H9 (cell line): Measurements from ENCODE around the gene ZNF20. TPM values are rescaled to one million over a fixed set of nuclear protein-coding genes. Genes with fewer than 3 reads are reported as not detected.

Experiments
- DNase-seq: peaks from one replicate; pipeline ENCODE4 v3.0.0-alpha.2; 2017
- H2AFZ ChIP-seq: one replicate; pipeline ENCODE4 v1.6.1; 2013; ENCODE audit warnings: mild to moderate bottlenecking, low read length, control low read depth, moderate library complexity
- H2AK5ac ChIP-seq: 2 replicates; pipeline ENCODE4 v1.6.1; 2013; ENCODE audit warnings: low read length, control low read depth, mixed read lengths; ENCODE audit not compliant: insufficient read length
- H2BK120ac ChIP-seq: one replicate; pipeline ENCODE4 v1.6.1; 2013; ENCODE audit warnings: low read depth, mild to moderate bottlenecking, low read length, control low read depth, inconsistent platforms; ENCODE audit not compliant: poor library complexity, severe bottlenecking
- H2BK12ac ChIP-seq: 2 replicates; pipeline ENCODE4 v1.6.1; 2013; ENCODE audit warnings: low read length, control low read depth, mixed read lengths, low read depth; ENCODE audit not compliant: insufficient read length
- H2BK15ac ChIP-seq: 2 replicates; pipeline ENCODE4 v1.6.1; 2013; ENCODE audit warnings: low read depth, low read length, control low read depth
- H2BK20ac ChIP-seq: one replicate; pipeline ENCODE4 v1.6.1; 2013; ENCODE audit warnings: low read depth, mild to moderate bottlenecking, low read length, control low read depth, inconsistent platforms; ENCODE audit not compliant: poor library complexity, severe bottlenecking
- H2BK5ac ChIP-seq: 2 replicates; pipeline ENCODE4 v1.6.1; 2013; ENCODE audit warnings: low read length, control low read depth, mixed read lengths; ENCODE audit not compliant: insufficient read length
- H3K14ac ChIP-seq: 2 replicates; pipeline ENCODE4 v1.6.1; 2013; ENCODE audit warnings: low read length, control low read depth; ENCODE audit not compliant: insufficient read depth
- H3K18ac ChIP-seq: 2 replicates; pipeline ENCODE4 v1.6.1; 2013; ENCODE audit warnings: low read depth, mild to moderate bottlenecking, mixed read lengths, low read length, control low read depth; ENCODE audit not compliant: insufficient read length
- H3K23ac ChIP-seq: 2 replicates; pipeline ENCODE4 v1.6.1; 2013; ENCODE audit warnings: low read length, control low read depth, mixed read lengths, low read depth; ENCODE audit not compliant: insufficient read length
- H3K23me2 ChIP-seq: 2 replicates; pipeline ENCODE4 v1.6.1; 2013; ENCODE audit warnings: low read depth, mild to moderate bottlenecking, mixed read lengths, low read length, control low read depth; ENCODE audit not compliant: insufficient read length, poor library complexity, severe bottlenecking
- H3K27ac ChIP-seq: 2 replicates; pipeline ENCODE4 v1.5.1; 2013; ENCODE audit warnings: low read length, control low read depth, mixed read lengths, low read depth; ENCODE audit not compliant: insufficient read length
- H3K27me3 ChIP-seq: 2 replicates; pipeline ENCODE4 v1.6.1; 2013; ENCODE audit warnings: low read length, control low read depth, inconsistent platforms; ENCODE audit not compliant: insufficient read depth
- H3K4ac ChIP-seq: 2 replicates; pipeline ENCODE4 v1.6.1; 2013; ENCODE audit warnings: low read depth, mild to moderate bottlenecking, control low read depth, inconsistent platforms, low read length, moderate library complexity
- H3K4me1 ChIP-seq: 2 replicates; pipeline ENCODE4 v1.6.1; 2013; ENCODE audit warnings: low read length, control low read depth, inconsistent platforms; ENCODE audit not compliant: insufficient read depth
- H3K4me2 ChIP-seq: 2 replicates; pipeline ENCODE4 v1.6.1; 2013; ENCODE audit warnings: low read length, control low read depth, mixed read lengths; ENCODE audit not compliant: insufficient read length, insufficient read depth
- H3K56ac ChIP-seq: 2 replicates; pipeline ENCODE4 v1.6.1; 2013; ENCODE audit warnings: low read depth, mild to moderate bottlenecking, mixed read lengths, low read length, control low read depth; ENCODE audit not compliant: insufficient read length
- H3K79me1 ChIP-seq: 2 replicates; pipeline ENCODE4 v1.6.1; 2013; ENCODE audit warnings: low read depth, mild to moderate bottlenecking, moderate library complexity, low read length, control low read depth, inconsistent platforms; ENCODE audit not compliant: insufficient read depth, poor library complexity, severe bottlenecking
- H3K79me2 ChIP-seq: 2 replicates; pipeline ENCODE4 v1.6.1; 2013; ENCODE audit warnings: low read length, control low read depth, inconsistent platforms; ENCODE audit not compliant: insufficient read depth
- H3K9ac ChIP-seq: 2 replicates; pipeline ENCODE4 v1.6.1; 2013; ENCODE audit warnings: low read length, control low read depth, mixed read lengths; ENCODE audit not compliant: insufficient read length; ENCODE audit errors: extremely low read depth
- H3K9me3 ChIP-seq: one replicate; pipeline ENCODE4 v1.6.1; 2013; ENCODE audit warnings: low read depth, low read length, inconsistent platforms; ENCODE audit not compliant: control insufficient read depth
- H3T11ph ChIP-seq: one replicate; pipeline ENCODE4 v1.6.1; 2013; ENCODE audit warnings: mild to moderate bottlenecking, low read length, control low read depth, inconsistent platforms
- H4K20me1 ChIP-seq: one replicate; pipeline ENCODE4 v1.6.1; 2013; ENCODE audit not compliant: control insufficient read depth, insufficient read length, insufficient read depth
- H4K5ac ChIP-seq: 2 replicates; pipeline ENCODE4 v1.6.1; 2013; ENCODE audit warnings: low read depth, mild to moderate bottlenecking, mixed read lengths, low read length, control low read depth; ENCODE audit not compliant: insufficient read length
- H4K8ac ChIP-seq: replicated peaks from 2 replicates; pipeline ENCODE4 v1.6.1; 2013; ENCODE audit warnings: low read length, control low read depth, mixed read lengths, low read depth; ENCODE audit not compliant: insufficient read length
- H4K91ac ChIP-seq: 2 replicates; pipeline ENCODE4 v1.6.1; 2013; ENCODE audit warnings: low read depth, mild to moderate bottlenecking, moderate library complexity, mixed read lengths, low read length, control low read depth; ENCODE audit not compliant: insufficient read length
- H3K27ac Mint-ChIP-seq, 3 experiments: 2 replicates in 2 of 3; 3 replicates in 1 of 3; pipeline ENCODE4 v1.8.0; 2020 to 2021; ENCODE audit warnings: mixed read lengths in 3 of 3, mild to moderate bottlenecking in 1 of 3, moderate library complexity in 1 of 3
- H3K27me3 Mint-ChIP-seq: 2 replicates; pipeline ENCODE4 v1.8.0; 2021; ENCODE audit warnings: low read depth, mild to moderate bottlenecking, moderate library complexity, mixed read lengths
- H3K36me3 Mint-ChIP-seq, 3 experiments: 2 replicates in 2 of 3; 3 replicates in 1 of 3; pipeline ENCODE4 v1.8.0; 2020 to 2021; ENCODE audit warnings: low read depth in 3 of 3, mixed read lengths in 3 of 3; ENCODE audit not compliant: insufficient read depth in 1 of 3
- H3K4me1 Mint-ChIP-seq, 2 experiments: 2 replicates each; pipeline ENCODE4 v1.8.0; 2020; ENCODE audit warnings: mixed read lengths in 2 of 2
- H3K4me3 Mint-ChIP-seq, 2 experiments: 2 replicates in 1 of 2; 3 replicates in 1 of 2; pipeline ENCODE4 v1.8.0; 2020 to 2021; ENCODE audit warnings: mild to moderate bottlenecking in 2 of 2, mixed read lengths in 2 of 2, moderate library complexity in 1 of 2
- H3K9me3 Mint-ChIP-seq, 2 experiments: 2 replicates in 1 of 2; 3 replicates in 1 of 2; pipeline ENCODE4 v1.8.0; 2020; ENCODE audit warnings: mild to moderate bottlenecking in 2 of 2, mixed read lengths in 2 of 2, moderate library complexity in 1 of 2
- WGBS: extraction: QIAGEN DNeasy Blood & Tissue Kit; methylation state at CpG from one replicate; pipeline ENCODE4 v1.1.7; 2013; ENCODE audit warnings: missing lambda C conversion rate, low lambda C conversion rate, mixed read lengths; ENCODE audit not compliant: insufficient read length; ENCODE audit errors: extremely low coverage; 5-methylcytosine and 5-hydroxymethylcytosine counted together
- total RNA-seq: library from RNA; stranded (reverse); gene quantifications from 2 replicates; pipeline ENCODE4 v1.2.1, GENCODE V29; 2021
- TF ChIP-seq, protein P1 (sequence below): fragments of 200-600 bp; sonication (generic); conservative IDR thresholded peaks from 3 replicates; pipeline ENCODE4 v1.8.0; 2021; ENCODE audit warnings: antibody characterized with exemption, mild to moderate bottlenecking

Gene ZNF20
- total RNA-seq, 1 experiment from 2014 or later, result 5.6 TPM

DNA sequence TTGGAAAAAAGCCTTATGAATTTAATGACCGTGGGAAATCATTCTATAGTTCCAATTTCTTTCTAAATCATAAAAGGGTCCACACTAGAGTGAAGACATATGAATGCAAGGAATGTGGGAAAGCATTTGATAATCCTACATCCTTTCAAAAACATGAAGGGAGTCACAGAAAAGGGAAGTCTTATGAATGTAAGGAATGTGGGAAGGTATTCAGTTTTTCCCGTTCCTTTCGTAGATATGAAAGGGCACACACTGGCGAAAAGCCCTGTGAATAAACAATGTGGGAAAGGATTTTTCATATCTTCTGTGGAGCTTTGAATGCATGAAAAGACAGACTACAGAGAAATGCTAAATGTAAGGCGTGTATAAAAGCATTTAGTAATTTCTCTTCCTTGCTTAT is 27.0 kb downstream of the ZNF20 start:
- Histone ChIP-seq H3K27me3 (no peaks in the 10 kb centered on the region), H2AK5ac (no peak overlapping the region), H2BK15ac (no peak overlapping the region), H3K23ac (no peak overlapping the region), H4K20me1 (no peaks in the 10 kb centered on the region), H3K9ac (no peak overlapping the region), H4K91ac (no peak overlapping the region), H4K5ac (no peak overlapping the region), H2BK20ac (no peak overlapping the region), H3T11ph (no peak overlapping the region), H3K27ac (no peak overlapping the region), H3K79me1 (no peaks in the 10 kb centered on the region), H2BK12ac (no peak overlapping the region), H2BK5ac (no peak overlapping the region), H4K8ac (no peak overlapping the region), H2BK120ac (no peak overlapping the region), H3K18ac (no peak overlapping the region), H3K4ac (no peak overlapping the region), H3K9me3 (peaks cover 51% of the 10 kb centered on the region), H3K56ac (no peak overlapping the region), H3K79me2 (no peaks in the 10 kb centered on the region), H3K14ac (no peak overlapping the region), H2AFZ (no peak overlapping the region), H3K4me1 (no peaks in the 10 kb centered on the region), H3K4me2 (no peak overlapping the region), H3K23me2 (no peaks in the 10 kb centered on the region)
- no peak for DNase-seq
- Mint-ChIP-seq H3K36me3 (peaks cover 78 to 85% (median 82%) of the 10 kb centered on the region in 3 experiments), H3K27ac (no peak overlapping the region), H3K9me3 (peaks cover 69 to 72% of the 10 kb centered on the region in 2 experiments), H3K4me3 (no peak overlapping the region), H3K4me1 (no peaks in the 10 kb centered on the region), H3K27me3 (peaks cover 3% of the 10 kb centered on the region; the same call in 1 of the 2 replicates)
- TF ChIP-seq, protein P1, sequence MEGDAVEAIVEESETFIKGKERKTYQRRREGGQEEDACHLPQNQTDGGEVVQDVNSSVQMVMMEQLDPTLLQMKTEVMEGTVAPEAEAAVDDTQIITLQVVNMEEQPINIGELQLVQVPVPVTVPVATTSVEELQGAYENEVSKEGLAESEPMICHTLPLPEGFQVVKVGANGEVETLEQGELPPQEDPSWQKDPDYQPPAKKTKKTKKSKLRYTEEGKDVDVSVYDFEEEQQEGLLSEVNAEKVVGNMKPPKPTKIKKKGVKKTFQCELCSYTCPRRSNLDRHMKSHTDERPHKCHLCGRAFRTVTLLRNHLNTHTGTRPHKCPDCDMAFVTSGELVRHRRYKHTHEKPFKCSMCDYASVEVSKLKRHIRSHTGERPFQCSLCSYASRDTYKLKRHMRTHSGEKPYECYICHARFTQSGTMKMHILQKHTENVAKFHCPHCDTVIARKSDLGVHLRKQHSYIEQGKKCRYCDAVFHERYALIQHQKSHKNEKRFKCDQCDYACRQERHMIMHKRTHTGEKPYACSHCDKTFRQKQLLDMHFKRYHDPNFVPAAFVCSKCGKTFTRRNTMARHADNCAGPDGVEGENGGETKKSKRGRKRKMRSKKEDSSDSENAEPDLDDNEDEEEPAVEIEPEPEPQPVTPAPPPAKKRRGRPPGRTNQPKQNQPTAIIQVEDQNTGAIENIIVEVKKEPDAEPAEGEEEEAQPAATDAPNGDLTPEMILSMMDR, result no peak
- no CpG with 5 or more reads among the region's 5 CpGs for WGBS
